Thymus (tissue), 11 donors: ENCODE results near the gene NUBPL. TPM values are rescaled to one million over a fixed set of nuclear protein-coding genes. Genes with fewer than 3 reads are reported as not detected.
"Not testable (repeated sequence)": the region's sequence is repeated elsewhere in the genome, so short reads cannot be mapped to it uniquely, and the experiment has no call there.

ENCODE experiments used
- DNase-seq, 9 donors: peaks; one replicate each; pipeline ENCODE4 v3.0.0-alpha.2; 2013; ENCODE audit warnings: low spot score in 9 of 9, low read depth in 6 of 9, missing footprints in 1 of 9
- H3K27ac ChIP-seq, 2 donors: one replicate each; pipeline ENCODE4 v1.5.1; 2013; ENCODE audit warnings: control low read depth in 1 of 2, low read depth in 1 of 2, low read length in 1 of 2, mild to moderate bottlenecking in 1 of 2, moderate library complexity in 1 of 2
- H3K27me3 ChIP-seq, 2 donors: one replicate each; pipeline ENCODE4 v1.5.1; 2013; ENCODE audit warnings: low read length in 1 of 2; ENCODE audit not compliant: control insufficient read depth in 2 of 2, insufficient read depth in 1 of 2
- H3K36me3 ChIP-seq, 2 donors: one replicate each; pipeline ENCODE4 v1.5.1; 2013; ENCODE audit warnings: low read length in 1 of 2, mild to moderate bottlenecking in 1 of 2, moderate library complexity in 1 of 2; ENCODE audit not compliant: control insufficient read depth in 2 of 2, insufficient read depth in 2 of 2
- H3K4me1 ChIP-seq, 2 donors: one replicate each; pipeline ENCODE4 v1.5.1; 2013; ENCODE audit warnings: low read length in 2 of 2; ENCODE audit not compliant: control insufficient read depth in 2 of 2, insufficient read depth in 2 of 2
- H3K4me3 ChIP-seq, 2 donors: one replicate each; pipeline ENCODE4 v1.5.1; 2013; ENCODE audit warnings: low read length in 2 of 2, control low read depth in 1 of 2, mild to moderate bottlenecking in 1 of 2
- H3K9me3 ChIP-seq, 2 donors: one replicate each; pipeline ENCODE4 v1.5.1; 2013; ENCODE audit warnings: low read length in 1 of 2, mild to moderate bottlenecking in 1 of 2; ENCODE audit not compliant: control insufficient read depth in 2 of 2, insufficient read depth in 1 of 2
- WGBS: extraction: QIAGEN DNeasy Blood & Tissue Kit; methylation state at CpG from one replicate; pipeline ENCODE4 v1.1.7; 2013; 5-methylcytosine and 5-hydroxymethylcytosine counted together
- polyA plus RNA-seq: library from polyadenylated mRNA; stranded (reverse); fragments of 200-250 nt; gene quantifications from one replicate; pipeline ENCODE4 v1.2.3, GENCODE V29; 2013
- total RNA-seq: library from RNA; stranded (reverse); fragments of 120-200 nt; gene quantifications from one replicate; pipeline ENCODE4 v1.2.4, GENCODE V29; 2013
- donor health status: healthy.

NUBPL gene
- total and polyA plus RNA-seq, 2 donors, result 7.4 to 14.2 TPM

GRCh38 chr14:31751047-31751446 lies 189.8 kb downstream of the NUBPL start:
- 96% methylated on average over 1 of the region's 1 CpG for WGBS
- not testable (repeated sequence) for DNase-seq, H3K27me3 ChIP-seq

GRCh38 chr14:31752867-31753661 lies 191.9 kb downstream of the NUBPL start:
- Histone ChIP-seq H3K27me3 (no peaks in the 10 kb centered on the region), H3K4me1 (no peaks in the 10 kb centered on the region), H3K27ac (no peak overlapping the region), H3K36me3 (no peaks in the 10 kb centered on the region), H3K4me3 (no peak overlapping the region), H3K9me3 (peaks cover 0 to 4% of the 10 kb centered on the region in 2 donors)
- DNase-seq, result no peak
- WGBS, result 90% methylated on average over 4 of the region's 4 CpGs

More at GRCh38 chr14:31751047-31751446, 189.8 kb downstream of the NUBPL start:
- H3K4me3 ChIP-seq, H3K27ac ChIP-seq, H3K9me3 ChIP-seq, H3K4me1 ChIP-seq, H3K36me3 ChIP-seq: not testable (repeated sequence)

GRCh38 chr14:31758941-31759340 lies 197.7 kb downstream of the NUBPL start:
- DNase-seq, result no peak
- no peaks in the 10 kb centered on the region for H3K9me3 ChIP-seq
- no peaks in the 10 kb centered on the region for H3K4me1 ChIP-seq
- no peak overlapping the region for H3K27ac ChIP-seq
- H3K27me3 ChIP-seq, result no peaks in the 10 kb centered on the region
- H3K36me3 ChIP-seq, result no peaks in the 10 kb centered on the region
- 78% methylated on average over 3 of the region's 3 CpGs for WGBS
- H3K4me3 ChIP-seq, result no peak overlapping the region

GRCh38 chr14:31760277-31760676 lies 199.1 kb downstream of the NUBPL start:
- no peaks in the 10 kb centered on the region for H3K27me3 ChIP-seq
- H3K4me3 ChIP-seq, result no peak overlapping the region
- WGBS, result 65% methylated on average over 3 of the region's 3 CpGs
- H3K27ac ChIP-seq, result no peak overlapping the region
- H3K4me1 ChIP-seq, result no peaks in the 10 kb centered on the region
- no peaks in the 10 kb centered on the region for H3K36me3 ChIP-seq
- no peaks in the 10 kb centered on the region for H3K9me3 ChIP-seq
- DNase-seq, result no peak

- H3K27me3 ChIP-seq, result no peaks in the 10 kb centered on the region
- 74% methylated on average over 4 of the region's 4 CpGs for WGBS
- H3K36me3 ChIP-seq, result no peaks in the 10 kb centered on the region
- H3K4me1 ChIP-seq, result no peaks in the 10 kb centered on the region
- DNase-seq, result no peak
- H3K4me3 ChIP-seq, result no peak overlapping the region
- no peaks in the 10 kb centered on the region for H3K9me3 ChIP-seq
- H3K27ac ChIP-seq, result no peak overlapping the region
Observed at GRCh38 chr14:31761325-31761724, 200.1 kb downstream of the NUBPL start.

GRCh38 chr14:31763041-31763440 lies 201.8 kb downstream of the NUBPL start:
- Histone ChIP-seq H3K27ac (no peak overlapping the region), H3K4me3 (no peak overlapping the region), H3K4me1 (no peaks in the 10 kb centered on the region), H3K36me3 (no peaks in the 10 kb centered on the region), H3K9me3 (no peaks in the 10 kb centered on the region), H3K27me3 (no peaks in the 10 kb centered on the region)
- 95% methylated on average over 1 of the region's 1 CpG for whole genome bisulfite sequencing
- no peak for DNase-seq

- Histone ChIP-seq H3K36me3 (no peaks in the 10 kb centered on the region), H3K27ac (no peak overlapping the region), H3K4me1 (no peaks in the 10 kb centered on the region), H3K9me3 (no peaks in the 10 kb centered on the region), H3K27me3 (no peaks in the 10 kb centered on the region), H3K4me3 (no peak overlapping the region)
- 97% methylated on average over 5 of the region's 5 CpGs for WGBS
- DNase-seq, result no peak
Observed at GRCh38 chr14:31766315-31766892, 205.2 kb downstream of the NUBPL start.

GRCh38 chr14:31768355-31768754 lies 207.2 kb downstream of the NUBPL start:
- no peaks in the 10 kb centered on the region for H3K27me3 ChIP-seq
- no peaks in the 10 kb centered on the region for H3K9me3 ChIP-seq
- no peak for DNase-seq
- no peaks in the 10 kb centered on the region for H3K4me1 ChIP-seq
- H3K36me3 ChIP-seq, result no peaks in the 10 kb centered on the region
- H3K4me3 ChIP-seq, result no peak overlapping the region
- H3K27ac ChIP-seq, result no peak overlapping the region

- Histone ChIP-seq H3K4me3 (no peak overlapping the region), H3K36me3 (no peaks in the 10 kb centered on the region), H3K9me3 (no peaks in the 10 kb centered on the region), H3K4me1 (no peaks in the 10 kb centered on the region), H3K27me3 (no peaks in the 10 kb centered on the region), H3K27ac (no peak overlapping the region)
- 95% methylated on average over 4 of the region's 4 CpGs for whole genome bisulfite sequencing
- no peak for DNase-seq
Observed at GRCh38 chr14:31770271-31770670, 209.1 kb downstream of the NUBPL start.
